ENCODE results near the gene SBF2.
"Not testable (repeated sequence)": the region's sequence is repeated elsewhere in the genome, so short reads cannot be mapped to it uniquely, and the experiment has no call there.

Gene SBF2

DNA sequence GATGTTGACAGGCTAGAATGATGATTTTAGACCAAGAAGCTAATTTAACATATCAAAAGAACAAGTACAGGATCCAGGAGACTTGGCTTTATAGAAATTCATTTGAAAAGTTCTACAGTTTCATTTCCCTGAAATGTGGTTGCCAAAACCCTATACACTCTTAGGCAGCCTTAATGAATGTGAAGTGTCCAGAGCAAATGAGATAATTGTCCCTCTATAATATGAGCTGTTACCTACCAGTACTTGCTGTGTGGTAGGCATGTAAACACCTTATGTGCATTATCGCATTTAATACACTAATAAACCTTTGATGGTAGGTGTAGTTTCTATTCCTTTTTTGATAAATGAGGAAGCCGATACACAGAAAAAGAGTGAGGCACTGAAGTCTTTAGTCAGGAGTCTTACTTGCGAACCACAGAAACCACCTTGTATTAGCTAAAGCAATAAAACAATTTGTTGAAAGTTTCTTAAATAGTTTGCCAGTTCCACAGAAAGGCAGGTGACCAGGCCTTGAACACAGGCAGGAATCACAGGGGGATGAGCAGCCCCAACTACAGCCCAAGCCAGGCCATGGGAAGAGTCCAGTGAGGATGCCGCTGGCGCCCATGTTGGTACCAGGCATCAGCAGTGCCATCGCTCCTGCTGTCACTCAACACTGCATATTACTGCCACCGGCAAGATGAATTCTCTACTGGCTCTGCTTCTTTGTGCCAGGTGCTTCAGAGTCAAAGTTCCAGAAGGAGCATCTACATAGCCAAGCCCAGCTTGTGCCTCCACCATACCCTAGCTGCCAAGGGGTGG is 548.4 kb downstream of the SBF2 start:
- DNase-seq (ENCODE audit: low read depth), result no peak
- peaks cover 55% of the 10 kb centered on the region for H3K36me3 ChIP-seq (ENCODE audit: control insufficient read depth, insufficient read depth, low read length, severe bottlenecking)
- H3K9me3 ChIP-seq (ENCODE audit: control insufficient read depth, low read length), result no peaks in the 10 kb centered on the region
- H3K4me3 ChIP-seq (ENCODE audit: low read length), result no peak overlapping the region
- H3K4me1 ChIP-seq (ENCODE audit: control insufficient read depth, insufficient read depth, low read length), result peaks cover 17% of the 10 kb centered on the region
- no peaks in the 10 kb centered on the region for H3K27me3 ChIP-seq (replicated peaks; ENCODE audit: control insufficient read depth, insufficient read depth, low read length)
- no peak overlapping the region for H3K9ac ChIP-seq (ENCODE audit: low read length)

DNA sequence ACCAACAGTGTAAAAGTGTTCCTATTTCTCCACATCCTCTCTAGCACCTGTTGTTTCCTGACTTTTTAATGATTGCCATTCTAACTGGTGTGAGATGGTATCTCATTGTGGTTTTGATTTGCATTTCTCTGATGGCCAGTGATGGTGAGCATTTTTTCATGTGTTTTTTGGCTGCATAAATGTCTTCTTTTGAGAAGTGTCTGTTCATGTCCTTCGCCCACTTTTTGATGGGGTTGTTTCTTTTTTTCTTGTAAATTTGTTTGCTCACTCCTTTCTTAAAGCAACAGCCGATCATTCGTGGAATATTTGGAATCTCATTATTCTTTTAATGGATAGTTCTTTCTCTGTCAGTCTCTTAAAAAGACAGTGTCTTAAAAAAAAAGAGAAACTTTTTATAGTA is 550.5 kb downstream of the SBF2 start:
- DNase-seq (ENCODE audit: low read depth); H3K4me3 ChIP-seq (ENCODE audit: low read length); H3K9ac ChIP-seq (ENCODE audit: low read length); H3K9me3 ChIP-seq (ENCODE audit: control insufficient read depth, low read length); H3K27me3 ChIP-seq (replicated peaks; ENCODE audit: control insufficient read depth, insufficient read depth, low read length): not testable (repeated sequence)
- Histone ChIP-seq H3K4me1 (ENCODE audit: control insufficient read depth, insufficient read depth, low read length) (peaks cover 13% of the 10 kb centered on the region), H3K36me3 (ENCODE audit: control insufficient read depth, insufficient read depth, low read length, severe bottlenecking) (peaks cover 63% of the 10 kb centered on the region)

DNA sequence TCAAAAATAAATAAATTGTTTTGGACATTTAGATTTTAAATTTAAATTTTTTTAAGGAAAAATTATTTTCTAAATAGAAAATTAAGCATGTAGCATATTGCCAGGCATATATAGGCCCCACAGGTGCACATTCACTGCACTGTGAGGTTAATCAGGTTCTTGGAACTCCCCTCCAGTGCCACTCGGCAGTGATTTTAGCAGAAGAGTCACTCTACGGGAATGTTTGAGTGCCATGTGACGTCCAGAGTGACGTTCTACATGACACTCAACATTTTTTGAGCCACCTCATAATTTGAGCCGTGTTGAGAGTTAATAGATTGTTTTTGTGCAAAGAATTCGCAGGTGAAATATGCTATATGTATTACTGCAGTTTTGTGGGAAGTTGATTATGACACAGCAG is 552.8 kb downstream of the SBF2 start:
- Histone ChIP-seq H3K9ac (ENCODE audit: low read length) (no peak overlapping the region), H3K36me3 (ENCODE audit: control insufficient read depth, insufficient read depth, low read length, severe bottlenecking) (peaks cover 68% of the 10 kb centered on the region), H3K4me3 (ENCODE audit: low read length) (no peak overlapping the region), H3K9me3 (ENCODE audit: control insufficient read depth, low read length) (no peaks in the 10 kb centered on the region), H3K27me3 (replicated peaks; ENCODE audit: control insufficient read depth, insufficient read depth, low read length) (no peaks in the 10 kb centered on the region), H3K4me1 (ENCODE audit: control insufficient read depth, insufficient read depth, low read length) (no peaks in the 10 kb centered on the region)
- DNase-seq (ENCODE audit: low read depth), result no peak

DNA sequence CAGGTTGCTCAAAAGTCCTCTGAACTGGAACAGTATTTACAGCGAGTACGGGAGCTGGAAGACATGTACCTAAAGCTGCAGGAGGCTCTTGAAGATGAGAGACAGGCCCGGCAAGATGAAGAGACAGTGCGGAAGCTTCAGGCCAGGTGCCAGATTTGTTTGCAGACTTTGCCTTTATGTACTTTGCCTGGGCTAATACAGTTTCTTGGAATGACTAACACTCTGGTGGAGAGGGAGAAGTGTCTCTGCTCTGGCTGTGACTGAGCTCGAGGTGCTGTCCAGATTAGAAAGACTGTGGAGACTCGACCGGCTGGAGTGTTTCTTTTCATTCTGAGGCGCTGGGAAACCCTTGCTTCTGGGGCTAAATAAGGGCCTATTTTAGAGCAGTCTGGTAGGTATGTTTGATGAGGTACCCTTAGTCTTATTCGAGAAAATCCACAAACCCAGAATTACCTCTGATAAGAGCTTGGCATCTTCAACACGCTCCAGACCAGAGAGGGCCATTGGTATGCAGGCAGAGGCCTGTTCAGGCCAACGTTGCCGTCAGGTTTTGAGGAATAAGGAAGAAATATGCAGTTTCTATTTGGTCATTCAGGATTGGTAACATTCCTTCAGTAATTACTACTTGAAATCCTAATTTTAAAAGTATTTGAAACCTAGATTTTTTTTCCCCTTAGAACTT is 553.7 kb downstream of the SBF2 start:
- DNase-seq (ENCODE audit: low read depth), result no peak
- H3K9me3 ChIP-seq (ENCODE audit: control insufficient read depth, low read length), result no peaks in the 10 kb centered on the region
- H3K27me3 ChIP-seq (replicated peaks; ENCODE audit: control insufficient read depth, insufficient read depth, low read length), result no peaks in the 10 kb centered on the region
- peaks cover 71% of the 10 kb centered on the region for H3K36me3 ChIP-seq (ENCODE audit: control insufficient read depth, insufficient read depth, low read length, severe bottlenecking)
- H3K4me1 ChIP-seq (ENCODE audit: control insufficient read depth, insufficient read depth, low read length), result no peaks in the 10 kb centered on the region
- no peak overlapping the region for H3K9ac ChIP-seq (ENCODE audit: low read length)
- H3K4me3 ChIP-seq (ENCODE audit: low read length), result no peak overlapping the region

DNA sequence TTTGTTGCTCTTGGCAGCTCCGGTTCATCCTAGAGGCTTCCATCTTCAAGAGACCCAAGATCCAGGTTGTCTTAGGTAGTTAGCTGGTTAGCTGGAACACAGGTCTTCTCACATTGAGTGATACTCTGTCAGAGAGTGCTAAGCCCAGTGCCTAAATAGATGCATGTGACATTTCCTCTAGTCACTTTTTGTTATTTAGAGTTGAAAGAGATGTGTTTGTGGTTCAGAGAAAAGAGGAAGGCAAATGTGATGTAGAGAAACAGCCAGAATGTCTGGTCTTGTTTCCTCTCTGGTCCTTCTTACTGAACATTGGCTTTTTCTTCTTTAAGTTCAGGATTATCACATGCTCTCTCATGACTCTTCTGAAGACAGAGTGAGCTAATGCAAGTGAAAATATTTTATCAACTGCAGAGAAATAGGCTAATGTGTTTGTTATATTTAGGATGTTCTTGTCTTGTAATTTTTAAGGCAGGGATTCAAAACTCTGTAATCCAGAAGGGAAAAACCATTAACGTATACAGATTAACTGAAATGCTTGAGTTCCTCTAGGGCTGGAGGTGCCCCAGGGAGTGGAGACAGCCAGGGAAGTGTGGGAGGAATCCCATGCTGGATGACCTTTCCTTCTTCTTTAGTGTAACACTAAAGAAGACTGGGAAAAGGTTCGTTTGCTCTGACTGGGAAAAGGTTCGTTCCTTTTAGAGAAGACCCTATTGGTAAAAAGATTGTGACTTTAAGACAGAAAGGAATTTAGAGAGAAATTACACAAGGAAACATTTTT is 554.7 kb downstream of the SBF2 start:
- no peak overlapping the region for H3K9ac ChIP-seq (ENCODE audit: low read length)
- no peak for DNase-seq (ENCODE audit: low read depth)
- H3K4me1 ChIP-seq (ENCODE audit: control insufficient read depth, insufficient read depth, low read length), result no peaks in the 10 kb centered on the region
- H3K27me3 ChIP-seq (replicated peaks; ENCODE audit: control insufficient read depth, insufficient read depth, low read length), result no peaks in the 10 kb centered on the region
- H3K36me3 ChIP-seq (ENCODE audit: control insufficient read depth, insufficient read depth, low read length, severe bottlenecking), result peaks cover 72% of the 10 kb centered on the region
- H3K9me3 ChIP-seq (ENCODE audit: control insufficient read depth, low read length), result no peaks in the 10 kb centered on the region
- no peak overlapping the region for H3K4me3 ChIP-seq (ENCODE audit: low read length)

DNA sequence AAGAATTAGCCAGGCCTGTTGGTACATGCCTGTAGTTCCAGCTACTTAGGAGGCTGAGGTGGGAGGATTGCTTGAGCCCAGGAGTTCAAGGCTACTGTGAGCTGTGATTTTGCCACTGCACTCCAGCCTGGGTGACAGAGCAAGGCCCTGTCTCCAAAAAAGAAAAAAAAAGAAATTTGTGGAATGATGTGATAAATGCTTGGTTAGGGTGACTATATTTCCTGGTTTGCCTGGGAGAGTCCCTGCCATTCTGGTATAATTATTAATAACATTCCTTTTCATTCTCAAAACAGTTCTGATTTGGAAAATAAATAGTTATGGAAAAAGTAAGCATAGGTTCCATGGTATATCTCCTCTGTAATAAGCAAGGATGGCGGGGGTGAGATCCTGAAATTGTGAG is 555.3 kb downstream of the SBF2 start:
- no peaks in the 10 kb centered on the region for H3K9me3 ChIP-seq (ENCODE audit: control insufficient read depth, low read length)
- no peaks in the 10 kb centered on the region for H3K27me3 ChIP-seq (replicated peaks; ENCODE audit: control insufficient read depth, insufficient read depth, low read length)
- no peaks in the 10 kb centered on the region for H3K4me1 ChIP-seq (ENCODE audit: control insufficient read depth, insufficient read depth, low read length)
- no peak for DNase-seq (ENCODE audit: low read depth)
- H3K9ac ChIP-seq (ENCODE audit: low read length), result no peak overlapping the region
- H3K4me3 ChIP-seq (ENCODE audit: low read length), result no peak overlapping the region
- H3K36me3 ChIP-seq (ENCODE audit: control insufficient read depth, insufficient read depth, low read length, severe bottlenecking), result peaks cover 78% of the 10 kb centered on the region

DNA sequence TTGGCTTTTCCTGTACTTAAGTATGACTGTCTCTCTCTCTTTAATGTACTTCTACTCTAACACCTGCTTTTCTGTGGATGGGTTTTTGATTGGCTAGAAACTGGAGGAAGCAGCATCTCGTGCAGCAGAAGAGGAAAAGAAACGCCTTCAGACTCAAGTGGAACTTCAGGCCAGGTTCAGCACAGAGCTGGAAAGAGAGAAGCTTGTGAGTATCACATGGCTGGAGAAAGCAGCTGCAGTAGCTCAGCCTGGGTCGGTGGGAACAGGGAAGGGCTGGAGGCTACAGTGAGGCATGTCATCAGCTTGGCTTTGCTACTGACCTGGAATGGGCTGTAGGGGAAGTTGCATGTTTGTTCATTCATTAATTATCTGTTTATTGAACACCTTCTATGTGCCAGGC is 555.9 kb downstream of the SBF2 start:
- no peak for DNase-seq (ENCODE audit: low read depth)
- H3K4me1 ChIP-seq (ENCODE audit: control insufficient read depth, insufficient read depth, low read length), result no peaks in the 10 kb centered on the region
- H3K4me3 ChIP-seq (ENCODE audit: low read length), result no peak overlapping the region
- no peak overlapping the region for H3K9ac ChIP-seq (ENCODE audit: low read length)
- no peaks in the 10 kb centered on the region for H3K9me3 ChIP-seq (ENCODE audit: control insufficient read depth, low read length)
- H3K27me3 ChIP-seq (replicated peaks; ENCODE audit: control insufficient read depth, insufficient read depth, low read length), result no peaks in the 10 kb centered on the region
- H3K36me3 ChIP-seq (ENCODE audit: control insufficient read depth, insufficient read depth, low read length, severe bottlenecking), result peaks cover 83% of the 10 kb centered on the region

DNA sequence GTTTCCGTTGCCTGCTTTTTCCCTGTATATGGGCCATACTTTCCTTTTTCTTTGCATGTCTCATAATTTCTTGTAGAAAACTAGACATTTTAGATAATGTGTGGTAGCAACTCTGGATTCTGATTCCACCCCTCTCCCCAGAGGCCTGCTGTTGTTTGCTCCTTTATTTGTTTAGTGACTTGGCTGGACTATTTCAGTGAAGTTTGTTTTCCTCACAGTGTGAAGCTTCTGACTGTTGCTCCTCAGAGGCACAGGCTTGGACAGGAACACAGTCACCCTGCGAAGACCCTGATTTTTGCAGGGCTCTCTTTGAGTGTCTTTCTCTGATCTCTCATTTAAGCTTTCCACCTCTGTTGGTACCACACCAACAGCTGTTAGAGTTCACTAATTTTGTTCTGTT is 557.7 kb downstream of the SBF2 start:
- H3K36me3 ChIP-seq (ENCODE audit: control insufficient read depth, insufficient read depth, low read length, severe bottlenecking), result peaks cover 84% of the 10 kb centered on the region

DNA sequence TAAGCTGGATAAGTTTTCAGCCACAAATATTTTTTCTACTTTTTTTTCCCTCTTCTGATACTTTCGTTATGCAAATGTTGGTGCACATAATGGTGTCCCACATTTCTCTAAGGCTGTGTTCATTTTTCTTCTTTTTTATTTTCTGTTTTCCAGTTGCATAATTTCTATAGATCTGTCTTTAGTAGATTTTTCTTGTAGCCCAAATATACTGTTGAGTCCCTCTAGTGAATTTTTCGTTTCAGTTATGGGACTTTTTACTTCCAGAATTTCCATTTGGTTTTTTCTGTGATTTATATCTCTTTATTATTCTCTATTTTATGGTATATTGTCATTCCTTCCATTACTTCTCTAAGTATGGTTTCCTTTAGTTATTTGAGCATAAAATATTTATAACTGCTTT is 558.1 kb downstream of the SBF2 start:
- Histone ChIP-seq H3K4me1 (ENCODE audit: control insufficient read depth, insufficient read depth, low read length) (no peaks in the 10 kb centered on the region), H3K9me3 (ENCODE audit: control insufficient read depth, low read length) (no peaks in the 10 kb centered on the region), H3K27me3 (replicated peaks; ENCODE audit: control insufficient read depth, insufficient read depth, low read length) (no peaks in the 10 kb centered on the region), H3K36me3 (ENCODE audit: control insufficient read depth, insufficient read depth, low read length, severe bottlenecking) (peaks cover 84% of the 10 kb centered on the region), H3K4me3 (ENCODE audit: low read length) (no peak overlapping the region), H3K9ac (ENCODE audit: low read length) (no peak overlapping the region)
- no peak for DNase-seq (ENCODE audit: low read depth)

More for the DNA sequence above, 557.7 kb downstream of the SBF2 start:
- Histone ChIP-seq H3K4me3 (ENCODE audit: low read length) (no peak overlapping the region), H3K4me1 (ENCODE audit: control insufficient read depth, insufficient read depth, low read length) (no peaks in the 10 kb centered on the region), H3K9me3 (ENCODE audit: control insufficient read depth, low read length) (no peaks in the 10 kb centered on the region), H3K27me3 (replicated peaks; ENCODE audit: control insufficient read depth, insufficient read depth, low read length) (no peaks in the 10 kb centered on the region), H3K9ac (ENCODE audit: low read length) (no peak overlapping the region)
- DNase-seq (ENCODE audit: low read depth), result no peak

DNA sequence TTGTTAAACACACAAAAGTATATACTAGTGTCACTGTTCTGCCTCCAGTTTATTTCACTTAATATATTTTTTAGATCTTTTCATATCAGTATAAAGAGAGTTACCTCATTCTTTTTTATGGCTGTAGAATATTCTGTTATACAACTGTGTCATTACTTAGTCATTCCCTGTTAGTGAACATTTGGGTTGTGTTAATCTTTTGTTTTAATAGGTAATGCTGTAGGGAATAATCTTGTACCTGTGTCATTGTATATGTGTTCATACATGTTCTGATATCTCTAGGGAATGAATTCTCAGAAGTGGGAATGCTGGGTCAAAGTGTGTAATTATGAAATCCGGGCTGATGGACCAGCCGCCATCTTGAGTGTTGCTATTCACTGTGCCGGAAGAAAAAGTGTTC is 558.8 kb downstream of the SBF2 start:
- peaks cover 84% of the 10 kb centered on the region for H3K36me3 ChIP-seq (ENCODE audit: control insufficient read depth, insufficient read depth, low read length, severe bottlenecking)
- no peaks in the 10 kb centered on the region for H3K9me3 ChIP-seq (ENCODE audit: control insufficient read depth, low read length)
- H3K4me3 ChIP-seq (ENCODE audit: low read length), result no peak overlapping the region

DNA sequence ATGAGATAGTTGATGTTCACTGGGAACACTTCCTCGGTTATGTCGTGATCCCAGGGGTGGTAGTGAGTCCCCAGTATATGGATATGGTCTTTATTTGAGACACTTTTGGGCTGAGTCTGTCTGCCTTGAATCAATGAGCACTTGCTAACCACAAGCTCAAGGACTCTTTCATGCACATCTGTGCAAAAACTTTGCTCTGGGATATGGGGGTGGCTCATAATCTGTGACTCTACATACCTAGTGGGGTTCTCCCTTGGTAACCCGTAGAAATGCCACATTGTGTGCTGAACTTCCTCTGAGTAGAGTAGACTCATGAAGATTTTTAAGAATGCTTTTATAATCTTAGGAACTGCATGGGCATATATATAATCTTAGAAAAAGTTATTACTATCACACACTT is 560.8 kb downstream of the SBF2 start:
- Histone ChIP-seq H3K4me3 (ENCODE audit: low read length) (no peak overlapping the region), H3K4me1 (ENCODE audit: control insufficient read depth, insufficient read depth, low read length) (no peaks in the 10 kb centered on the region), H3K9me3 (ENCODE audit: control insufficient read depth, low read length) (no peaks in the 10 kb centered on the region), H3K27me3 (replicated peaks; ENCODE audit: control insufficient read depth, insufficient read depth, low read length) (no peaks in the 10 kb centered on the region), H3K36me3 (ENCODE audit: control insufficient read depth, insufficient read depth, low read length, severe bottlenecking) (peaks cover 84% of the 10 kb centered on the region), H3K9ac (ENCODE audit: low read length) (no peak overlapping the region)
- DNase-seq (ENCODE audit: low read depth), result no peak

More for the DNA sequence above, 558.8 kb downstream of the SBF2 start:
- no peak overlapping the region for H3K9ac ChIP-seq (ENCODE audit: low read length)
- DNase-seq (ENCODE audit: low read depth), result no peak
- no peaks in the 10 kb centered on the region for H3K27me3 ChIP-seq (replicated peaks; ENCODE audit: control insufficient read depth, insufficient read depth, low read length)
- no peaks in the 10 kb centered on the region for H3K4me1 ChIP-seq (ENCODE audit: control insufficient read depth, insufficient read depth, low read length)

Measured in adipocyte (in vitro differentiated cells).